Stimulated activated CD8-positive, alpha-beta memory T cell treated with anti-CD3 and anti-CD28 coated beads, Interleukin-12 subunit alpha, Interleukin-12 subunit beta, amount 100 ng/mL, for 1 hour (primary cell): Measurements from ENCODE around the gene TEDC1.

Experiments
- DNase-seq: peaks from one replicate; pipeline ENCODE4 v3.0.0-alpha.2; 2020; ENCODE audit warnings: low read depth

The TEDC1 gene

GRCh38 chr14:105497671-105498429 lies 6.8 kb downstream of the TEDC1 start:
- DNase-seq: no peak

DNA sequence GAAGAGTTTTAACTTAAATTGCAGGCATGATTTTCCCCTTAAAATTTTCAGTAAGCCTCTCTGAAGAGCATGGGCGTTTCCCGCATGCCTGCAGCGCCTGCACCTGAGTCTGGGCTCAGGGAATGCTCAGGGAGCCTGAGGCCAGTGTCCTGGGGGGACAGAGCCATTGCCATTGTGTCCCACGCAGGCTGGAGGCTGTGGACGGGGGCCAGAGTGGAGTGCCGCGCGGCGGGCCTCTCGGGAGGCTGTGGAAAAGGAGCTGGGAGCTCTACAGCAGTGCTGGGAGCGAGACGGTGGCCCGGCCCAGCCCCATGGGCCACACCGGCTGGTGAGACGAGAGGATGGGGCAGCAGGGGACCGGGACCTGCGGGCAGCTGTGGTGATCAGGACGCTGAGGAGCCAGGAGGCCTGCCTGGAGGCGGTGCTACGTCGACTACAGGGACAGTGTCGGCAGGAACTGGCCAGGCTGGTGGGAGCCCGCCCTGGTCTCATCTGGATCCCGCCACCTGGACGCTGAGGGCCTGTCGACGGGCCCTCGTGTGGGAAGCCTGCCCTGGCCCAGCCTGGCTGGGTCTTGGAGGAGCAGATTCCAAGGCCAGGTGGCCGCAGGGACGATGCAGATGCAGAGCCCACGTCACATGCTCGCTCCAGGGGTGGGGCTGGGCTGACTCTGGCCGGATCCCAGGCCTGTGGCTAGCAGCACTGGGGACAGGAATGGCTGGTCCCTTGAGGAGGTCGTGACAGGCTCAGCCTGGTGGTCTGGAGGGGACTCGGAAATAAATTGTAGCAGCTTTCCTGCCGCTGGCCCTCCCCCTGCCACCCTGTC lies 7.6 kb downstream of the TEDC1 start:
- DNase-seq: no peak

GRCh38 chr14:105499256-105500035 lies 8.4 kb downstream of the TEDC1 start:
- DNase-seq: no peak

- no peak for DNase-seq
These were observed 9.1 kb downstream of the TEDC1 start for GRCh38 chr14:105500036-105500725.

DNA sequence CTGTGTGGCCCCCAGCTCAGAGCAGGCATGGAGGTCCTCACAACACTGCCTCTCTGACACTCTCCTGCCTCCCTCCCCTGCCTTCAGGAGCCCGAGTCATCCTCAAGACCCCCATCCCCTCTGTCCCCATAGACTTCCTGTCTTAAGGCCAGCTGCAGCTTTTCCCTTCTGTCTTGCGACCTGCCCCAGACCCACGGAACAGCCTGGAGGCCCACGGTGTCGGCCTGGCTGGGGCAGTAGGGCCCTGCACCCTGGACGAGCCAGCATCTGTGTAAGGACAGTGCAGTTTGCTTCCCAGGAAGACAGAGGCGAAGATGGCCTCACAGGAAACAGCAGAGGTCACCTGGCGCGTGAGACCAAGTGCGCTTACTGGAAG lies 9.7 kb downstream of the TEDC1 start:
- DNase-seq: no peak

- no peak for DNase-seq
These were observed 10.7 kb downstream of the TEDC1 start for GRCh38 chr14:105501504-105502291.

GRCh38 chr14:105502446-105503295 lies 11.6 kb downstream of the TEDC1 start:
- DNase-seq: no peak

GRCh38 chr14:105503296-105503640 lies 12.2 kb downstream of the TEDC1 start:
- no peak for DNase-seq

GRCh38 chr14:105503935-105504692 lies 13.1 kb downstream of the TEDC1 start:
- DNase-seq: no peak

DNA sequence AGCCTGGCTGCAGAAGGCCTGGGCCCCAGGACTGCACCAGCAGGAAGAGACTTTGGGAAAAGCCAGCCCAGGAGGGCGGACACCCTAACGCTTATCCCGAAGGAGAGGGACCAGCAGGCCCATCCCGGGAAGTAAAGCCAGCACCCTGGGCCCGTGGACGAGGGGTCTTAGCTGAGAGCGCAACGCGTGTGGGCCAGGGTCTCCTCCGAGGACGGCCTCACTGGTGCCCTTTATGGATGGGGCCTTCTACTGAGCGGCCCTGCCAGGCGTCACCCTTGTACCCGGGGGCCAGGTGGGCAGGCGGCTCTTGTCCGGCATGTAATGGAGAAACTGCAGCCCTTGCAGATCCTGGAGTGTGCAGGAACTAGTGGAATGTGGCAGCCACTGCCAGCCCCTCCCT lies 14.1 kb downstream of the TEDC1 start:
- no peak for DNase-seq

- no peak for DNase-seq
These were observed 16.2 kb downstream of the TEDC1 start for GRCh38 chr14:105507247-105507646.

- no peak for DNase-seq
These were observed 17.0 kb downstream of the TEDC1 start for GRCh38 chr14:105508069-105508468.

GRCh38 chr14:105508601-105509000 lies 17.6 kb downstream of the TEDC1 start:
- DNase-seq: no peak

DNA sequence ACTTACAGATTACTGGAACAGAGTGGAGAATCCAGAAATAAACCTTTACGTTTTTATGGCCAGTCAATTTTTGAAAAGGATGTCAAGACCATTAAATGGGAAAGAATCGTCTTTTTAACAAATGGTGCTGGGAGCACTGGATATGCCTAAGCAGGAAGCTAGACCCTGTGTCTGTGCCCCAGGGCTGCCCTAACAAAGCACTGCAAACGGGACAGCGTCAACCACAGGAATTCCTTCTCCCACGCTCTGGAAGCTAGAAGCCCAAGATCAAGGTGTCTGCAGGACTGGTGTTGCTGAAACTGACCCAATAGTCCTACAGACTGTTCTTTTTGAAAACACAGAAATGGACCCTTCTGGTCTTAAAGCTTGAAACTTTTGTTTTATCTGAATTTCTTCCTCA lies 26.1 kb downstream of the TEDC1 start:
- DNase-seq: no peak

- no peak for DNase-seq
These were observed 29.1 kb downstream of the TEDC1 start for GRCh38 chr14:105519946-105520698.

DNA sequence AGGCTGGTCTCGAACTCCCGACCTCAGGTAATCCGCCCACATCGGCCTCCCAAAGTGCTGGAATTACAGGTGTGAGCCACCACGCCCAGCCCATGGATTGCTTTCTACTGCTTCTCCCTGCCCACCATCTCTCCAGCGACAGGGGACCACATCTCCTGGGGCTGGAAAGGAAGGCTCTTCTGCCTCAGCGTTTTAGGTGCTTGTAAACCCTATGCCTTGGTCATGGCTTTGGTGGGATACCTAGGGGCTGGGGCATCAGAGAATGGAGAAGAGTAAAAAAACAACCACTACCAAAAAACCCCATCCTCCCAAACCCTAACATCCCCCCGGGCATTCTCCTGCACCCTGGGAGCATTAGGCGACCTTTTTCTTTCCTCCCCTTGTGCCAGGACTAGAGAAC lies 34.3 kb downstream of the TEDC1 start:
- DNase-seq: no peak

- DNase-seq: no peak
These were observed 35.1 kb downstream of the TEDC1 start, which contains the start of gene TMEM121 for GRCh38 chr14:105525861-105526775. Gene TMEM121, plus strand, starts transcription at chr14:105526583. Its CDS starts 2,252 bp downstream, at chr14:105528835.
